SKM-1 (cell line): ENCODE measurements around the gene TEX35.
A peak's percentile ranks its signal among the peaks of the same experiment; 100 is the strongest.
"Not testable (repeated sequence)": the region's sequence is repeated elsewhere in the genome, so short reads cannot be mapped to it uniquely, and the experiment has no call there.

Experiments used
- DNase-seq: peaks from one replicate; lab custom pipeline; 2025; ENCODE audit not compliant: unreplicated experiment; lab: John Stamatoyannopoulos, UW

The TEX35 gene

GRCh38 chr1:178494569-178494971 lies 18.3 kb upstream of the TEX35 start:
- no peak for DNase-seq

- no peak for DNase-seq
These were observed 17.8 kb upstream of the TEX35 start for GRCh38 chr1:178495158-178495557.

GRCh38 chr1:178495741-178496409 lies 17.0 kb upstream of the TEX35 start:
- no peak for DNase-seq

- DNase-seq: no peak
These were observed 16.3 kb upstream of the TEX35 start, which contains the start of gene CLEC20A for GRCh38 chr1:178496410-178497135. Gene CLEC20A, minus strand, starts transcription at chr1:178496964. Its CDS starts 25 bp downstream, at chr1:178496939.

GRCh38 chr1:178497903-178498478 lies 14.9 kb upstream of the TEX35 start:
- DNase-seq: no peak

DNA sequence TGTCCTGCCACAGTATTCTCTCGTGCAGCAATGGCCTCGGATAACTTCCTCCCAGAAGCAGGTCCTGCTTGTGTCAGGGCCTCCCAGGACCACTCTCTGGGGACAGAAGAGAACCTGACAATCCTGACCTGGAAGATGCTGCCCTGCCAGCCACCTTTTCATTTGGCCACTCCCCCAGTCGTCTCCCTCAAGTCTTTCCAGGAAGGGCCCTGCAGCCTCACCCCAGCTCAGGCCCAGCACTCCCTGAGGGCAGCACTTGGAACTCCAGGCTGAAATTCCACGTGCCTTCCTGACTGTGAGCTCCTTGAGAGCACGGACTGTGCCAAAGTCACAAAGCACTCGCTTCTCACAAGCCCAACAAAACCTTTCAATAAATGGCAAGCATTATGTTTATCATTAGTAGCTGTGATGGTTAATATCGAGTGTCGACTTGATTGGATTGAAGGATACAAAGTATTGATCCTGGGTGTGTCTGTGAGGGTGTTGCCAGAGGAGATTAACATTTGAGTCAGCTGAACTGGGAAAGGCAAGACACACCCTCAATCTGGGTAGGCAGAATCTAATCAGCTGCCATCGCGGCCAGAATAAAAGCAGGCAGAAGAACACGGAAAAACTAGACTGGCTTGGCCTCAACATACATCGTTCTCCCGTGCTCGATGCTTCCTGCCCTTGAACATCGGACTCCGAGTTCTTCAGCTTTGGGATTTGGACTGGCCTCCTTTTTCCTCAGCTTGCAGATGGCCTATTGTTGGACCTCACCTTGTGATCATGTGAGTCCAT lies 13.8 kb upstream of the TEX35 start:
- no peak for DNase-seq

DNA sequence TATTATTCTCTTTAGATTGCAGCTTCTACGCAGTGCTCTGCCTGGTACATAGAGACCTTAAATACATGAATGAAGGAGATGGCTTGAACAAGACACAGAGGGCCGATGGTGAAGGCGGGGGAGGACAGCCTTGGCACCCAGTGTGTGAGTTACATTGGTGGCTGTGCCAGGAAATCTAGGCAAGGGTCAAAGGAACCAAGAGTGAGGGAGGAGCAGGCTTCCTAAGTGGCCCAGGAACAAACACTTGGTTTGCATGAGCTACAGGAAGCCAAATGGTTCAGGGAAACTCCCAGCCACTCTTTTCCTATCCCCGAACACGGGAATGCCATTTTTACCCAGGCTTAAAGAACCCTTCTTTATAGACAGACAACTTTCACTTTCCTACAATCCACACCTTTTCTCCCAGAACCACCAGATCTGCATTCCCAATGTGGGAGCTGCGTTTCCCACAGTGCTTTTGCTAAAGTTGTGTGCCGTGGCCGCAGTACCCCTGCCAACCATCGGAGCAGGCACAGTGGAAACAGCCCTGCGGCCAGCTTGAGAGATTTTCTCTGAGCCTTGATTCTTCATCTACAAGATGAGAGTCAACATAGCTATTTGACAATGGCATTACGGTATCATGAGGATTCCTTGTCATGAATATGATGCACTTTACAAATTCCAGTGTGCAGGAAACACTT lies 12.7 kb upstream of the TEX35 start:
- no peak for DNase-seq

GRCh38 chr1:178500936-178501554 lies 11.9 kb upstream of the TEX35 start:
- no peak for DNase-seq

DNA sequence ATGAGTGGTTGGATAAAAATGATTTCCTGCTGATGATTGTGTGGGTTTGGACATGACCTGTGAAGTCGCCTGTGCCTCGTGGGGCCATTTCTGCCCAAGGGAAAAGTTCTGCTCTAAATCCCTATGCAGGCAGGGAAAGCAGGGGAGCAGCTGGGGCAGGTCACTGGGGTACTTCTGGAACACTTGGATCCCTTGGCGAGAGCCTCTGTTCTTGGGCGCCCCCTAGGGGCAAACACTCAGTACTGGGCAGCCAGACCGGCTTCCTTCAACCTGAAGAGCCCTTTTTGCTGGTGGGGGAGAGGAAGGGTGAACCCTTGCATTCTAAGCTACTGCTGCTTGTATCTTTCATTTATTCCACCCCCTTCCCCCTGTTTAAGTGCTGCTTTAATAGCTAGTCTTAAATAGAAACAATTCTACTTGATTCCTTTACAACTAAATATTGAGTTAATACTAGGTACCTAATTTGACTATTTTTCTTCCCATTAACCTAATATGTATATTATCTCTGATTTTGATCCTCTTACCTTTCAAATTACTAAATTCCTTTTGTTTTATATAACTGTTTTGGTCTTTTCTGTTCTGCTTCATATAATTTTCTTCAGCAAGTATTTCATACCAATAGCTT lies 11.1 kb upstream of the TEX35 start:
- DNase-seq: peak; percentile 64

DNA sequence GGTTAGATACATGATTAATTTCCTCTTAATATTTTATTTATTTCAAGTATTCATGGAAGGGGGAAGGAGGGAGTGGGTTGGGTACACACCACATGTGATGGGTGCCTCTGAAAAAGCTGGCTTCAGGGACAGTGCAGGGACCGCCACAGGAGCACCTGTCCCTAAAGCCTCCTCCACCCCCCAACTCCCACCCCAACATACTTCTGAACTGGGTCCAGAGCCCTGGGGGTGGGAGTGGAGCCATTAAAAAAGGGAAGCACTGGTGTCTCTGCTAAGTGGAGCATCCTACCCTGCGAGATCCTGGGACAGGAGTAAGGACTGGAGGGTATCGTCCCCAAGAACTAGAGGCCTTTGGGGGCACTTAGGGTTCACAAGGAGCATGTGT lies 10.6 kb upstream of the TEX35 start:
- DNase-seq: no peak

- no peak for DNase-seq
These were observed 10.1 kb upstream of the TEX35 start for GRCh38 chr1:178502856-178503255.

DNA sequence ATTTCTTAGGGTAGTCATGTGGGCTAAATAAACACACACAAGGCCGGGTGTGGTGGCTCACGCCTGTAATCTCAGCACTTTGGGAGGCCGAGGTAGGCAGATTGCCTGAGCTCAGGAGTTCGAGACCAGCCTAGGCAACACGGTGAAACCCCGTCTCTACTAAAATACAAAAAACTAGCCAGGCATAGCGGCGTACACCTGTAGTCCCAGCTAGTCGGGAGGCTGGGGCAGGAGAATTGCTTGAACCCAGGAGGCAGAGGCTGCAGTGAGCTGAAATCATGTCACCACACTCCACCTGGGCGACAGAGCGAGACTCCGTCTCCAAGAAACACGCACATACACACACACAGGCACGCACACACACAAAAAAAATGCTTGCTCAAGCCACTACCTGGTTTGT lies 9.6 kb upstream of the TEX35 start:
- DNase-seq: not testable (repeated sequence)

GRCh38 chr1:178503849-178504248 lies 9.1 kb upstream of the TEX35 start:
- no peak for DNase-seq

GRCh38 chr1:178504286-178504685 lies 8.6 kb upstream of the TEX35 start:
- DNase-seq: no peak

GRCh38 chr1:178506177-178506576 lies 6.7 kb upstream of the TEX35 start:
- no peak for DNase-seq

DNA sequence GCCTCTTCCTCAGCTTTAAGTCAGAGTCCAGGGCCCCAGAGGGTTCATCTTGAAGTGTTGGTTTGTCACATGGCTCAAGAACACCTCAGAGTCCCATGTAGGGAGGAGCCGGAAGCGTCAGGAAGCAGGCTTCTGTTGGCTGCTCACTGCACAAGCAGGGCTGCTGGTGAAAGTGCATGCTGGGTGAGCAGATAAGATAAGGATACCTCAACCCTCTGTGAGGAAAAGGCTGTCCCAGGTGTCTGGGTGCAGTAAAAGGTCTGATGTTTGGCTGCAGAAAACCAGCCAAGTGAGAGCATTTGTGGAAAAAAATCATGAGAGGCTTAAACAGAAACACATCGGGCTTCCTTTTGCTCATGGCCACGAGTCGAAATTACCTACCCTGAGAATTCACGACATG lies 6.2 kb upstream of the TEX35 start:
- DNase-seq: no peak

GRCh38 chr1:178509414-178510007 lies 3.4 kb upstream of the TEX35 start:
- no peak for DNase-seq

GRCh38 chr1:178510155-178510554 lies 2.8 kb upstream of the TEX35 start:
- DNase-seq: no peak

- DNase-seq: no peak
These were observed 522 bp downstream of the TEX35 start for GRCh38 chr1:178513278-178513983.
